GM15510 (cell line): Measurements from ENCODE around the gene FANCC.

Experiments
- POLR2A ChIP-seq: IDR thresholded peaks from 3 replicates; pipeline ENCODE4 v1.6.1; 2011; ENCODE audit warnings: borderline replicate concordance; ENCODE audit not compliant: insufficient read length; ENCODE audit errors: extremely low read depth

FANCC gene

DNA sequence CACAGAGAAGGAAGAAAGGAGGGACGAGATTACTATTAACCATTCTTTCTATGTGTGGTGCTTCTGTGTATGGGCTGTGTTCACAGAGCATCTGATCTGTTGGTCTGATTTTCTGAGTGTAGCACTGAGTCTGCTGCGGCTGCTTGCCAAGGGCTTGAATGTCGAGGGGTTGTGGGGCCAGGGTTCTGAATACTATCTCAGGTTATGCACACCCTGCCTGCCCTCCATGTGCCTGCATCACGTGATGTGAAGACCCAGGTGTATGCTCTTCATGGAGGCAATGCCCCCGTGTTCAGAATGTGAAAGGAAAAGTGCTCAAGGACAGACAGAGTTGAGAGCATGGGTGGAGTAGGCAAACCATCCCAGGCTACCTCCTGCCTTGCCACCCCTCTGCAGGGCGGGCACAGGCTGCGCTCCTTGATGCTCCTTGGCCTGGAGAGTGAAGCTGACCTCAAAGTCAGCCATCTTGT, 254.9 kb downstream of the FANCC start:
- TF ChIP-seq POLR2A = no peak

DNA sequence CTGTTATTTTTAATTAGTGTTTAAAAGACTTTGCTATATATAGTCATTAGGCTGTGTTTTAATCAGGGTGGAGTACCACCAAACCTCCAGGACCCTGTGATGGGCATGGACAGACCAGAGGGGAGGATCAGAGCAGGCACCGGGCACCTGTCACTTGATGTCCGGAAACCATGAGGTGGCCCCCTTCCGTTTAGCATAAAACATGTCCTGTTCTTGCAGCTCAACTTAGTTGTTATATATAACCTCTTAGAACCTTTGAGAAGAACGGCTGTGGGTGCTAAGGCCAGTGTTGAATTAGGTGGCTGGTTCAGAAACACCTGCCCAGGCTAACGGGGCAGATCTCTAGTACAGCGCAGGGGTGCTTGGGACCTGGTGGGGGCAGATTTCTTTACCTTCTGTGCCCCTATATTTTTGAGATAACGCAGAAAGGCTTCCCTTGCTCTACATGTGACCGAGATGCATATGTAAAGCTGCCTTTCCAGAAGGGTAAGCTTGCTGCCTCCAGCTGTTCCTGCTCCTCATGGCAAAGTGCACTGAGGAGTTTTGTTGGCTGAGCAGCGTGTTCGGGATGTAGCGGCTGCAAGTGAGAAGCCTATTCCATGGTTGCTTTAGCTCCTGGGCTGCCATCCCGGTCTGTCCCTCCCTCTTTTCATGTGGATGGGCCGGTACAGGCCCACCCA, 255.5 kb downstream of the FANCC start:
- no peak for TF ChIP-seq POLR2A

DNA sequence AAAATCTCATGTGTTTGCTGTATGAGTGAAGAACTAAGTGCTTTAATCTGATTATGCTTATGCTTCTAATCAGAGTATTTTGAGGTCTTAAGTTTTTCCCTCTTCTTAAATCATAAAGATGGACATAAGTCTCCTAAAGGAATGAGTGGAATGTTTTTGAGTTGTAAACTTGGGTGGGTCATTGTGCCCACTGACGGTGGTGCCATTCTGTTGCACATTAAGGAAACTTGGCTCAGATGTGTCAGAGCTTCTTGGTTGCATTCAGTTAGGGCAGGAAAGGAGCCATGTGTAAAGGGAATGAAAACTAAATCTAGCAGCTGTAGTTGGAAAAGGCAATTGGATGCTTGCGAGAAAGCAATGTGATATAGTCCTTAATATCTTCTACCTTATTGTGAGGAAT, 256.6 kb downstream of the FANCC start:
- no peak for TF ChIP-seq POLR2A

DNA sequence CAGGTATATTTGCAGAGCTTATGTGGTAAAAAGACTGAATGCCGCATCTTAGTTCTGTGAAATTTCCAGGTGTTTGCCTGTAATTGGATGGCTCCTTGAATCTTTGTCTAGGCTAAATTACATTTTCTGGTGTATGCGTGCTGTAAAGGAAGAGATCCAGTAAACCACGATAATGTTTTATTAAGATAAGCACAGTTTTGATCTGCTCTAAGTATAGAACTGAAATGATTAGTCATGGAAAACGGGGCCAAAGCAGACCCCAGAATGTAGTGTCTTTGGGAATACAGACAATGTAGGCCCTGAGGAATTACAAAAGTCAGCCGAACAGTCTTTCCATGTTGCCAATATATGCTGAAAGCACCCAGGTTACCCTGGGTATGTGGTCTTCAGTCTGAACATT, 257.3 kb downstream of the FANCC start:
- no peak for TF ChIP-seq POLR2A

DNA sequence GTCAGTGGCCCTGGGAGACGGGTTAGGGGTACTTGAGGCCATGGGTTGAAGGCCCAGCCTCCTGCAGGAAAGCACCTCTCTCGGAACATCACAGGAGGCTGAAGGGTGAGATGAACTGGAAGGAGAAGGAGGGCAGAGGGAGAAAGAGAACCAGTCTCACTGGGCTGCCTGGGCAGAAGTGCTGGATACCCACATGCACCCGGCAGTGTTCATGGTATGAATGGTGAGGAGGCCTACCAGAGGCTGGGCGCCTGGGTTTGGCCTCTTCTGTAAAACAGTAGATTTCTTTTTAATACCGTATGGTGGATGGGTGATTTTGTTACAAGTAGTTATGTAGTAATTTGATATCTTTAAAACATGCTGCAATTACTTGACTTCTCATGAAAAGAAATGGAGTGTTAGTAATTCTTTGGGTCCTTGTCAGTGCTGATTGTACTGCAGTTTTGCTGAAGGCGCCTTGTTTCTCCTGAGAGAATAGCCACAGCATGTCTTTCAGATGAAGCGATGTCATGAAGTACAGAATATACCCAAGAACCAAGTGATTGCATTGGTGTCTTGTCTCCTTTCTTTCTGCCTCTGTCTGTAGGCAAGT, 258.6 kb downstream of the FANCC start:
- no peak for TF ChIP-seq POLR2A

DNA sequence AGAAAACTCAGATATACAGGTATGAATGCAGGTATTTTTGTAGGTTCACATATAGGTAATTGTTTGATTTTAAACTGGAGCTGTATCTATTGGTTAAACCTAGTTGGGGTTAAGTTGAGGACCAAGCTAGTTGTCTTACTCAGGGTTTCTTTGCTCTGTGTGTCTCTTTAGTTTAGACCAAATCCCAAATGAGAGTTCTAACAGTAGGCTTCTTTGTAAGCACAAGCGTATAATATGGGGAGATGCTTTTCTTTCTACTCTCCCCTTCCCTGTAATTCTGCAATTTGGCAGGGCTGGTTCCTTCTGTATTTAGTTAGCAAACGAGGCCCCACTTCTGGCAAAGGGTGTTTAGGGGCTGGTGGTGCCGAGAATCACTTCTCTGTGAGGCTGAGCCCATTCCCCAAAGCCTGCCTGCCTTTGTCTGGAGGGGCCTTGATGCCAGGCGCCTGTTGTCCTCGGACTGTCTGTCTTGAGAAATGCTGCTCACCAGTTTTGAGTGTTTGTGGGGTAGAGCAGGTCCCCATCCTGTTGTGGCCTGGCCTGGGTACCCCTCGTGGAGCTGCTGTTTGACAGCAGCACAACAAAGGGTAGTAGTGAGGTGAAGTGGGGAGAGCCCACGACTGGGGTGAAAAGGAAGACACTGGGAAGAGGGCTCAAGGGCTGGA, 259.3 kb downstream of the FANCC start:
- no peak for TF ChIP-seq POLR2A

DNA sequence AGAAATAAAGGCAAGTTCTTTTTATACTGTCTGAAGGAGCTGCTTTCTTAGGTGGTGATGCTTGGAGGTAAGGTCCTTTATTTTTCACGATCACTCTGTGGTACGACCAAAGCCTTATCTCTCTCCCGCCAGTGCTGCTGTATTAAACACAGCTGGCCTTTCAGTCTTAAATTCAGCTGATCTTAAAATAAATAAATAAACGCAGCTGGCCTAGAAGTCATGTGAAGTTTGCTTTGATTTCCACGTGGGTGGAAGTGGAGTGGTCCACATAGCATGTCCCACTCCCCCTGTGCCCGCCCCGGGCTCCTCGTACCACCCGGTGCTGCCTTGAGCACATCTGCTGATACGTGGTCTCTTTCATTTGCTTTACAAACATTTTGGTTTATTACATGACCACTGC, 260.4 kb downstream of the FANCC start:
- no peak for TF ChIP-seq POLR2A

DNA sequence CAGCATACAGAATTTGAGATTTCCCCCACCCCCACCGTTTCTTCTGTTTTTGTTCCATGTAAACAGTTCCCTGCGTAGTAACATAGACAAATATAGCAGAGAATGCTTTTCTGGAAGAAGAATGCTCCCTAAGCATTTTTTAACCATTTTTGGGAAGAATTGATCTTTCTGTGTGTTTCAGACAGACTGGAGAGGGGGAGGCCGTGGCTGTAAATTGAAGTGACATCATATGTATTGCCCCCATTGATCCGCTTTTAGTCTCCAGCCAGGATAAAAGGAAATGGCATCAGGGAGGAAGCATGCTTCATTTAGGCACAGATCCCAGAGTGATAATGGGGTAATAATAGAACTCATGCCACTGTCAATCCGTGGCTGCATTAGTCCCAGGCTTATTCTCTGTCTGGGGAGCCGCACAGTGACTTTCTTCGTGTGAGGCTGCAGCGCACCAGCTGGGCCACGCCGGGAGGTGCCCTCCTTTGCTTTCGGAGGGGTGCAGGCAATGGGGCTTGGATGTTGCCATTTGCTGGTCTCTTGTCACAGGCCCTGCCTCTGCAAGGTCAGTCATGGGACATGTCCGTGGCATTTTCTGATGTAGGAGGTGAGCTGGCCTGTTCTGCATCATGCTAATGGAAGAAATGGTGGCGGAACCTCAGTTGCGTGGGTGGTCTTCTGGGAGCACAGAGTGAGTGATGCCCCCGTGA, 261.5 kb downstream of the FANCC start:
- TF ChIP-seq POLR2A = no peak

DNA sequence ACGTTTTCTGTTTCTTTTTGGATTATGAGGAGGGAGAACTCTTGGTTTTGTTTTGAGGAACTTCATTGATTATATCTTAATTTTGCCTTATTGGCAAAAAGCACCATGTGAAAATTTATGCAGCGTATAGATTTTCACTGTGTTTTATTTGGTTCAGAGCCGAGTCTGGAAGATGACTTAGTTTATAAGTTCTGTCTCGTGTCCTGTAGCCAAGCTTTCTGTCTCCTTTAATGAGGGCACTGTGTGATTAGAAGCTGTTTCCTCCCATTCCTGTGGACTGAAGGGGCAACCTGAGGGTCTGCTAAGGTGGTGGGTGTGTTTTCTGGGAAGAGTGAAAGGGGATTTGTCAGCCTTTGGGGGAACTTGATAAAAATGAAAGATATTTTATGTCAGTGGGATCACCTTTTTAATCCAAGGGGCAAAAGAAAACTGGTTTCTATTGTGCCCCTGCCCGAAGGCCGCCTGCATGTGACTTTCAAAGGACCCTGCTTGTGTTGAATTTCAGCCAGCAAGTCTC, 262.1 kb downstream of the FANCC start:
- TF ChIP-seq POLR2A = no peak

DNA sequence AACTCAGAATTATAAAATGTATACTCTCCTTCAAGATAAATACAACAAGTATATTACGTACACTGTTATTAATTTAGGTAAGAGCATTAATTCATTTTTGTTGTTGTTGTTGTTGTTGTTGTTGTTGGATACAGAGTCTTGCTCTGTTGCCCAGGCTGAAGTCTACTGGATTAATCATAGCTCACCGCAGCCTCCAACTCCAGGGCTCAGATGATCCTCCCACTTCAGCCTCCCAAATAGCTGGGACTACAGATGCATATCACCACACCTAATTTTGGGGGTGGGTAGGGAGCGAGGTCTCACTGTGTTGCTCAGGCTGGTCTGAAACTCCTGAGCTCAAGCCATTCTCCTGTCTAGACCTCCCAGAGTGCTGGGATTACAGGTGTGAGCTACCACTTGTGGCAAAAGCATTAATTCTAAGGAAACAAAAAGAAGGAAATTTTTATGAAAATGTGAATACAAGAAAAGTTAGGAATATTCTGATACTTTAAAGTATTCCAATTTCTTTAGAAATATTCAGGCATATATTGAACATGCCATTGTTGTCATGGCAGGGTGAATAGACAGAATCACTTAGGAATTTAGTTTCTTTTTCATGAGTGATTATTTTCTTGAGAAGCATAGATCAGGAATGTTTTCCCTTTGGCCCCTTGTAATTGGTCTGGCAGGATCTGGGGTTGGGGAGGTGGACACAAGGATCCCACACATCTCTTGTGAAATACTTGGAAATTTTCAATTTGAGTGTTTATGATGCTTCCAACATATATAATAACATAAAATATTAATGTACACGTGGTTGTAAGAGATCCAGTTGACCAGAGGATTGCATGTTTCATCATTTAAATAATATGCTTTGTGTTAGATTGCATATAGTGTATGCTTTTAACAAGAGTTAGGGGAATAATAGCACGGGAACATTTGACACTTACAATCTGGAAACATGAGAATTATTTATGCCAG, 263.6 kb downstream of the FANCC start:
- no peak for TF ChIP-seq POLR2A

DNA sequence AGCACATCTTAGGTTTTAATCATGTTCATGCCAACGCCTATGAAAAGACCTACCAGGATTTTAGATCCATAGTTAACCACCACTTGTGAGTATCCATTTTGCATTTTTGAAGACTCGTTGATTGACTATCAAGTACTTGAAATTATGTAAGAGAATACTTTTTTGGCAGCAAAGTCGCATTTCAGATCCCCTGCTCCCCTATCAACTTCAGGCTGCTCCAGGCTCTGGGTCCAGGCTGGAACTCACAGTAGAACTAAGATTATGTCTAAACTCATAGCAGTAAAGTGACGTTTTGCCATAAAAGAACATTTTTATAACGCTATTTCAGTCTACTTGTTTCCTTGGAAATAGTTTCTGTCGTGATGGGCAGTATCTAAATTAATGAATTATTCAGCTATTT, 267.7 kb downstream of the FANCC start:
- no peak for TF ChIP-seq POLR2A
